Measurements from ENCODE around the gene ALS2CL.
A peak's percentile ranks its signal among the peaks of the same experiment; 100 is the strongest.

ALS2CL gene

DNA sequence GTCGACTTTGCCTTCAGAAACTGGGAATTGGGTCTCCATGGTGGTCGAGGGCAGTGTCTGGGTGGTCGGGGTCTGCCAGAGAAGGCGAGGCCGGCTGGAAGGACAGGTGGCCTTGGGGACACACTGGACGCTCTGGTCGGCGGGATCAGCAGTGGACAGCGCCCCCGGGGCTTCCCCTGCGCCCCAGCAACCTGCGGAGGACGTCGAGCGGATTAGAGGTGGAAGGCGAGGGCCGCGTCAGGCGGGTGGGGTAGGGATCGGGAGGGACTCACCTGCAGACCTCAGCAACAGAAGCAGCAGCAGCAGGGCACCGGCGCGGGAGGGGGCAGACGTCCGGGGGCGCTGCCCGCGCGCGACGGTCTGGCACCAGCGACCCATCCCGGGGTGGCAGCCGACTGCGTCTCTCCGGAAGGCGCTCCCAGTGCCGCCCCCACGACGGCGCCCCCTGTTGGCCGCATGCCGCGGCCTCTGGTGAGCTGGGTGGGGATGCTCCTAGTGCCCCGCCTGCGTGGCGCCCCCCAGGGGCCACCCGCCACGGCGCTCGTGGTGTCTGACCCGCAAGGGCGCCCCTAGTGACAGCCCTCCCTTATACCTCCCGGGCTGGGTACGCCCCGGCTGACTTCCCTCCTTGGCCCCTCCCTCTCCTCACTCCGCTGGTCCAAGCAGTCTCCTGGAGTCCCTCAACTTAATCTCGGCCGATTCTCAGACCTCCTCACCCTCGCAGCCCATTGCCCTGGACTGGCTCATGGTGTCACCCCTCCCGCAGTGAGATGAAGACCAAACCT is 24.2 kb upstream of the ALS2CL start, which contains the start of gene PRSS50:
Gene PRSS50 (minus strand): TSS at position 423 of the 785 bp plus-strand sequence. CDS start 45 bp downstream, at position 378.
- no peak for DNase-seq (ENCODE audit: extremely low spot score, insufficient read length, low read depth)

GRCh38 chr3:46716461-46717441 is 23.3 kb upstream of the ALS2CL start:
- DNase-seq (ENCODE audit: extremely low spot score, insufficient read length, low read depth) = no peak
- no peak for FAIRE-seq

More for the DNA sequence above, 24.2 kb upstream of the ALS2CL start, which contains the start of gene PRSS50:
- FAIRE-seq = no peak

DNA sequence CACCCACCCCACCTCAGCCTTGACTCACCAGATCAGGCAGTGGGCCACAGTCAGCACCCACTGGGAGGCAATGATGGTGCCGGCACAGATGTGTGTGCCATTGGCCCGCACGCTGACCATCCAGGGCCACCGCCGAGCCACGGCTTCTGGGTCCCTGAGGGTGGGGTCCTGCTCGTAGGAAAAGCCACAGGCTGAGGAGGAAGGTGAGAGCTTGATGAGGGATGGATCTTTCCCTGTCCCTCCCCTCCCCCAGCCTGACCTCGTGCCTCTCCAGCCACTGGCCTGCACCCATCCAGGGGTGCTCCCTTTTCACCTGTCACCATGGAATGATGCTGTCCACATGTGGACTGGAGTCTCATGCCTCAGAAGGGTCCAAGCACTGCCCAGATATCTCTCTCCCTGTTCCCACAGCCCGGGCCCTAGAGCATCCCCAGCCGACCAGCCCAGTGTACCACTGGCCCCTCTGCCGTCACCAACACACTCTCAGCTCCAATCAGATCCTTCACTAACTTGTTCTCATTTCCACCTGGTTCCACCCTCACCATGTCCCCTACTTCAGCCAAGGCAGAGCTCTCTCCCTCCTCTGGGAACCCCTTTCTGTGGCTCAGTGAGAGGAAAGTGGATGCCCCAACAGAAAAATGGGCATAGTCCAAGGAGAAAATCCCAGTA is 22.2 kb upstream of the ALS2CL start:
- DNase-seq (ENCODE audit: extremely low spot score, insufficient read length, low read depth) (no peak), FAIRE-seq (no peak)

GRCh38 chr3:46714728-46715506 is 21.4 kb upstream of the ALS2CL start:
- FAIRE-seq (no peak), DNase-seq (ENCODE audit: extremely low spot score, insufficient read length, low read depth) (no peak)

DNA sequence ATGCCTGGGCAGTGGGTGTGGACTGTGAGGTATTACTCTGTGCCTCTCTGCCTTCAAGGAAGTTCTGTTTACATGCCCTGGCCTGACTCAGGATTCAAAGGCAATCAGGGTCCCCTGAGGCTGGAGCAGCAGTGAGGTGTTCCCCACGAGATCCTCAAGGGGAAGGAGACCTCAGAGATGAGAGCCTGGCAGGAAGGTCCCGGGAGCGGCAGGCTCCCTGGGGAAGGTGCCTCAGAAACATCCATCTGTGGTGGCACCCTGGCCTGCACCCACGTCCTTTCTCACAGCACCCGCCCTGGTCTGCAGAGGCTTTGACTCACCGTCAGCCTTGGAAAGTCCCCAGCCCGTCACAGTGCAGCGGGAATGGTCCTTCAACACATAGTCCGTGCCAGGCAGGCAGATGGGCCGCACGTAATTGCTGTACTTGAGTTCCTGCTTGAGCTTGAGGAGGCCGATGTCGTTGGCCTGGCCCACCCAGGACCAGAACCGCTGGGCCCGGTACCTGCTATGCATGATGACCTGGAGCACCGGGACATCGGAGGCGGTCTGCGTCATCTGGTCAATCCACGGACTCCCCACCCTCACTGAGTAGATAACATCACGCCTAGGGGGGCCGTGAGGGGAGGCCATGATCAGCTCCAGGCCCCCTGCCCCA is 20.5 kb upstream of the ALS2CL start:
- FAIRE-seq = peak; percentile 89
- peak; percentile 45 for DNase-seq (ENCODE audit: extremely low spot score, insufficient read length, low read depth)

DNA sequence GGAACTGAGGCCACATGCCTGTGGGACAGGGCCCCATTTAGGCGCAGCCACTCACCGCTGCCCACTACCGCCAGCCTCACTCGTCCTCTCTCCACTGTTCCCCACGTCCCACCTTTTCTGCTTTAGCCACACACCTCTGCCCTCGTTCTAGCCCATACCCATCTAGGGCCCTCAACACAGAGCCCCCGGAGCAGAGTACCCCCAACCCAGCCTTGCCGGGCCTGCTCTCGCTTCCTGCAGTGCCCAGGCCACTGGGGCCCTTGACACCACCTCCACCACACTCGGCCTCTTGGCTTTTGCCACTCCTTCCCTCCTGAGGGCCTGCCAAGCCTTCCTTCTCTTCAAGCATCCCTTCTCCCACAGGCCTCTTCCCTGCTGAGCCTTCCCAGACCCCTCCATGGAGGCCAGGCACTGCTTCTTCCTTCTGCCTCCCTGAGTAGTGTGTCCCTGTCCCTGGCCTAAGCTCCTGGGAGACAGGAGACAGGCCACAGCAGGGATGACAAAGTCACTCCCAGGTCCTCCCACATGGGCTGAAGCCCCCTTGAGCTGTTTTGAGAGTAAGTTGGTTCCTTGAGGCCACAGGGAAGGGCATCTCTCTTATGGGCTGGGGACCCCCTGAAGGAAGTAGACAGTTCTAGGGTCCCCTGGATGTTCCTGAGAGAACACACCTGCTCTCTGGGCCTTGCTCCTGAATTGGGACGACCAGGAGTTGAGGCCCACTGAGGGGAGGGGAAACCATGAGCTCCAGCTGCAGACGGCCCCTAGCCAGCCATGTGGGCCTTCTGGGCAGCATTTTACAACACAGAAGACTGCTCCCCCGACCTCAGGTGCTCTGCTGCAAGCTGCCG is 19.8 kb upstream of the ALS2CL start:
- DNase-seq (ENCODE audit: extremely low spot score, insufficient read length, low read depth) (no peak), FAIRE-seq (peak; percentile 36)

GRCh38 chr3:46712191-46713049 is 18.9 kb upstream of the ALS2CL start:
- DNase-seq (ENCODE audit: extremely low spot score, insufficient read length, low read depth) = no peak
- no peak for FAIRE-seq

- no peak for FAIRE-seq
- DNase-seq (ENCODE audit: extremely low spot score, insufficient read length, low read depth) = no peak
Observed at GRCh38 chr3:46711760-46712159, 18.3 kb upstream of the ALS2CL start.

DNA sequence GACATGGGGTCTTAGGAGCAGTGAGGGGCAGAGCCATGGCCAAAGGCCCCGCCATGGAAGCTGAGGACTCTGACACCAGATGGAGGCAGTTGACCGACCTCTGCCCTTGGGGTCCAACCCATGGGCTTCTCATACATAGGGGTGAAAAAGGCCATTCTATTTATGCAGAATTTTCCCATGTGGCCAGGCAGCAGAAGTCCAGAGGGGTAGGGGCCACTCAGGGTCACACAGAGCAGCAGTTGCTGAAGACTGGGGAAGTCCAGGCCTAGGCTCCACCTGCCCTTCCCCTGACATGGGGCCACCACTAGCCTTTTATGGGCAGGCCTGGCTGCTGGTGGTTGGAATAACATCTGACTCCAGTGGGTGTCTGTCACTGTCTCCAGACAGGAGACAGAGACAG is 17.8 kb upstream of the ALS2CL start:
- DNase-seq (ENCODE audit: extremely low spot score, insufficient read length, low read depth) (no peak), FAIRE-seq (no peak)

DNA sequence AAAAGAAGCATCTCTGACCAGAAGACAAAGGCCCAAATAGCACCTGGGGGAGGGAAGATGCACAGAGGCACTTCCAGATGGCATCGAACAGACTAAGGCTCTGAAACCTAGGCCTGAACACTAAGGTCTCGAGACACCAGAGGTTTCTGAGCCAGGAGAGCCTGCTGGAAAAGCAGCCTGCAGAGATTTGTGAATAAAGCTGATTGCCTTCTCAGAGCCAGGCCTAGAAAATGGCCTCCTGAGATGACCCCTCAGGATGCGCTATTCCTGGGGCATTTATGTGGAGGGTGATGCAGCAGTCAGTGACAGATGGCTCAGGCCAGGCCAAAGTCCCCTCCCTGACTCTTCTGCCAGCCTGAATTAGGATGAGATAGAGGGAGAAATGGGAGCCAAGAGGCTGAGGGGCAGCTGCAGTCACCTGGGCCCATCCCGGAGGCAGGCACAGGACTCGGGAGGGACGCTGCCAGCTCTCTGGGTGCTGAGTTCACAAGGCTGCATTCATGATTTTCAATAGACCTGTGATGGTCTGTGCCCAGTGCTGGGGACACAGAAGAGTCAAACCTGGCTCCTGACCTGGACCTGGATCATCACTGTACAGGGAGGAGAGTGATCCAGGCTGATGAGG is 17.3 kb upstream of the ALS2CL start:
- no peak for FAIRE-seq
- DNase-seq (ENCODE audit: extremely low spot score, insufficient read length, low read depth) = no peak

DNA sequence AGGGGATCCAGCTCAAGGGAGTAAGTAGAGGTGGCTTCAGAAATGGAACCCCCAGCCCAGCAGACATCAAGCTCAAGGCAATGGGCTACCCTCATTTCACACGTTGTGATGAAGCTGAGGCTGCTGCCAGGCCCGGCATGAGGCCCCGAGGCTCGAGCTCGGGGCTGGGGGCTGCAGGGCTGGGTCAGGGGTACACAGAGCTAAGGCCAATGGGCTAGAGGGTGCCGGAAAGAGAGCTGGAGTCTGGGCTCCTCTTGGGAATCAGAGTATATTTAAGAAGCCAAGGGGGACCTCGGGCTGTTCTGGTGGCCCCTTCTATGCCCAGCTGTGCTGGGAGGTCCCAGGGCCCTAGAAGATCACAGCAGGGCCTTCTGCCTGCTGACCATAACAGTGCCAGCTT is 16.8 kb upstream of the ALS2CL start:
- no peak for DNase-seq (ENCODE audit: extremely low spot score, insufficient read length, low read depth)
- no peak for FAIRE-seq

DNA sequence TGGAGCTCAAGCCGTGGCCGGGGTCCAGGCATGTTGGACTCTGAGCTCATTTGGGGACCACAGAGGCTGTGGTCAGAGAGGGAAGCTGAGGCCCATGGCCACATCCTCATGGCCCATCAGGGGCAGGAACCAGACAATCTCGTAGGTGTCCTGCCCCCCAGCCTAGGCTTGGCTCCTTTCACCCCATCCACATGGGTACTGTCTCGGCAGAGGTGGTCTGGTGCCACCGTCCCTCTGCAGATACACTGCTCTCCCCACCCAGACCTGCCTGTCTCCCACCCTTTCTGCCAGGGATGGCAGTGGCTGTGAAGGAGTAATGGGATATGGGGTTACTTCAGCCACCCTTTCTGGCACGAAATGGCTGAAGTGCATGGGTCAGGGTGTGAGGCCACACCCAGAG is 16.2 kb upstream of the ALS2CL start:
- FAIRE-seq = no peak
- DNase-seq (ENCODE audit: extremely low spot score, insufficient read length, low read depth) = no peak

DNA sequence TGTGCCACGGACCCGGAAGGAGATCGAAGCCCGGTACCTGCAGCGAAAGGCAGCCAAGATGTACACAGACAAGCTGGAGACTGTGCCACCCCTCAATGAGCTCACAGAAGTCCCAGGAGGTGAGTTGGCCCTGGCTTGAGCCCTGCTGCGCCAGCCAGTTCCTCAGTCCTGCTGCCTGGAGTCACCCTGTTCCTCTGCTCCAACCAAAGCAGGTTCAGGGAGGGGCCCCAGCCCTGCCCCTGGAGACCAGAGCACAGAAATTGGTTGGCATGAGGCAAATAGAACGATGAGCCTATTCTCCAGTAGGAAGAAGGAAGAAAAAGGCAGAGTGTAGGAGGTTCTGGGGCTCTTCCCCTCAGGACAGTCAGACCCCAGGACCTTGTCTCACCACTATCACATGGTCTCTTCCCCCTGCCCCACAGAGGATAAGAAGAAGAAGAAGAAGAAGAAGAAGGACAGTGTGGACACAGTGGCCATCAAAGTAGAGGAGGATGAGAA is 15.7 kb upstream of the ALS2CL start:
- FAIRE-seq = no peak
- no peak for DNase-seq (ENCODE audit: extremely low spot score, insufficient read length, low read depth)

GRCh38 chr3:46708401-46709156 is 15.1 kb upstream of the ALS2CL start:
- FAIRE-seq (no peak), DNase-seq (ENCODE audit: extremely low spot score, insufficient read length, low read depth) (no peak)

GRCh38 chr3:46707601-46708011 is 14.1 kb upstream of the ALS2CL start:
- no peak for DNase-seq (ENCODE audit: extremely low spot score, insufficient read length, low read depth)
- FAIRE-seq = no peak

All from GM18507 (cell line).